ENCODE results near the gene EXOC3L2. TPM values are rescaled to one million over a fixed set of nuclear protein-coding genes. Genes with fewer than 3 reads are reported as not detected.
A peak's percentile ranks its signal among the peaks of the same experiment; 100 is the strongest.

The EXOC3L2 gene
- total and polyA plus RNA-seq, 2 of the 8 experiments (the other 6 are each of a cell fraction or from before 2014, with no cell fraction given) = 1.4 to 1.6 TPM

GRCh38 chr19:45178262-45179071, 66.7 kb downstream of the EXOC3L2 start, which contains the start of gene BLOC1S3 (continued):
- no peak for TF ChIP-seq YY1 (IDR thresholded peaks at IDR 0.05; ENCODE audit: low read depth, low read length)
- TF ChIP-seq EZH2 (IDR thresholded peaks at IDR 0.05; ENCODE audit: low read depth, low read length, severe bottlenecking) = no peak
- TF ChIP-seq CTBP2 (IDR thresholded peaks at IDR 0.05; ENCODE audit: borderline replicate concordance, insufficient read depth, insufficient read length, low read length) = no peak
- 0 out of 2 replicates have a peak, but pooled peaks have one; percentile 20 for TF ChIP-seq NRF1 (IDR thresholded peaks at IDR 0.05; ENCODE audit: low read depth, low read length)
- TF ChIP-seq SAP30 (IDR thresholded peaks at IDR 0.05; ENCODE audit: insufficient read depth, insufficient replicate concordance, low read length) = peak; percentile 100
- TF ChIP-seq CHD1 (IDR thresholded peaks at IDR 0.05; ENCODE audit: low read depth, low read length) = no peak
- TF ChIP-seq JUND (IDR thresholded peaks at IDR 0.05; ENCODE audit: low read length) = no peak
- TF ChIP-seq CEBPB (IDR thresholded peaks at IDR 0.05; ENCODE audit: low read depth, low read length) = peak; percentile 87
- TF ChIP-seq EGR1 (IDR thresholded peaks at IDR 0.05; ENCODE audit: borderline replicate concordance, low read depth, low read length) = peak; percentile 19; the same call in 1 of the 2 replicates
- TF ChIP-seq ZNF274 (IDR thresholded peaks at IDR 0.05; ENCODE audit: borderline replicate concordance, extremely low read depth, low read length) = no peak
- TF ChIP-seq GABPA (IDR thresholded peaks at IDR 0.05; ENCODE audit: borderline replicate concordance, insufficient read depth, low read length) = no peak
- TF ChIP-seq RNF2 (IDR thresholded peaks at IDR 0.05; ENCODE audit: borderline replicate concordance, low read depth, low read length, missing control alignments, poor library complexity, severe bottlenecking) = no peak
- TF ChIP-seq SP2 (IDR thresholded peaks at IDR 0.05; ENCODE audit: low read length) = peak; percentile 52
- no peak for TF ChIP-seq TAF1 (IDR thresholded peaks at IDR 0.05; ENCODE audit: low read depth, low read length)
- peak; percentile 75 for TF ChIP-seq CHD2 (IDR thresholded peaks at IDR 0.05; ENCODE audit: low read length)
- no peak for TF ChIP-seq ASH2L (IDR thresholded peaks at IDR 0.05; ENCODE audit: low read length)
- no peak for TF ChIP-seq RXRA (IDR thresholded peaks at IDR 0.05; ENCODE audit: insufficient read depth, low read depth, low read length)
- no peak for TF ChIP-seq GTF2F1 (IDR thresholded peaks at IDR 0.05; ENCODE audit: borderline replicate concordance, low read depth, low read length)
- TF ChIP-seq EP300 (IDR thresholded peaks at IDR 0.05; ENCODE audit: borderline replicate concordance in 1 of 2, low read depth in 2 of 2, low read length in 2 of 2) = no peak
- peak; percentile 93 to 100 for TF ChIP-seq HDAC2 (IDR thresholded peaks at IDR 0.05; ENCODE audit: borderline replicate concordance in 1 of 2, low read depth in 2 of 2, low read length in 2 of 2)
- TF ChIP-seq KDM1A (IDR thresholded peaks at IDR 0.05; ENCODE audit: borderline replicate concordance, low read length) = no peak
- peak; percentile 6 for TF ChIP-seq E2F6 (IDR thresholded peaks at IDR 0.05)
- TF ChIP-seq BCL11A (IDR thresholded peaks at IDR 0.05; ENCODE audit: low read depth in 2 of 2, low read length in 2 of 2) = no peak

Measured in H1 (cell line).